Gastrocnemius medialis (tissue), 4 donors: ENCODE results near the gene STON2. TPM values are rescaled to one million over a fixed set of nuclear protein-coding genes. Genes with fewer than 3 reads are reported as not detected.

ENCODE experiments used
- ATAC-seq, 2 donors: fragments of 150-250 bp; one replicate each; pipeline ENCODE4 v1.9.1; 2016
- DNase-seq, 2 donors: peaks; one replicate each; pipeline ENCODE4 v3.0.0-alpha.2; 2019
- H3K27ac ChIP-seq, 4 donors: fragments of 200-600 bp; sonication (generic); 1 replicate in 1 of 4; 2 replicates in 3 of 4; pipeline ENCODE4 v1.5.1; 2016 to 2018; ENCODE audit warnings: mild to moderate bottlenecking in 2 of 4, moderate library complexity in 1 of 4
- H3K27me3 ChIP-seq, 3 donors: fragments of 200-600 bp; sonication (generic) in 2 of 3; 1 replicate in 1 of 3; 2 replicates in 2 of 3; pipeline versions ENCODE4 v1.5.1 to v1.6.0; 2016 to 2019; ENCODE audit warnings: mild to moderate bottlenecking in 1 of 3, moderate library complexity in 1 of 3
- H3K36me3 ChIP-seq, 2 donors: fragments of 200-600 bp; sonication (generic) in 1 of 2; one replicate each; pipeline ENCODE4 v1.5.1; 2017 to 2018
- H3K4me1 ChIP-seq, 2 donors: fragments of 200-600 bp; sonication (generic) in 1 of 2; one replicate each; pipeline ENCODE4 v1.5.1; 2016 to 2017; ENCODE audit warnings: mild to moderate bottlenecking in 2 of 2
- H3K4me3 ChIP-seq, 4 donors: fragments of 200-600 bp; sonication (generic) in 3 of 4; 1 replicate in 1 of 4; 2 replicates in 3 of 4; pipeline ENCODE4 v1.5.1; 2016 to 2019; ENCODE audit warnings: mild to moderate bottlenecking in 2 of 4
- H3K9me3 ChIP-seq, 3 donors: fragments of 200-600 bp; sonication (generic) in 2 of 3; 1 replicate in 1 of 3; 2 replicates in 2 of 3; pipeline ENCODE4 v1.5.1; 2016 to 2019
- POLR2A ChIP-seq, 2 donors: fragments of 450-650 bp; IDR thresholded peaks; one replicate each; pipeline ENCODE4 v1.6.1; 2017; ENCODE audit warnings: antibody characterized with exemption in 2 of 2, mild to moderate bottlenecking in 2 of 2, moderate library complexity in 2 of 2
- in situ Hi-C, 4 donors: fragments of 200-750 bp; cut with MboI; loops; one replicate each; pipeline versions ENCODE4 v1.15.0 to v1.8.0; 2017; ENCODE audit warnings: low sequenced_read_pairs in 4 of 4
- intact Hi-C: fragments of 100-400 bp; cut with DNase I; formaldehyde crosslinking; loops from one replicate; pipeline ENCODE4 v1.15.1; 2023; ENCODE audit warnings: low total_unique reads
- total RNA-seq, 4 donors: library from RNA; depleted of rRNA; stranded (reverse); fragments of >200 nt; gene quantifications; one replicate each; pipeline versions ENCODE4 v1.1.0 to v1.2.3, GENCODE V29; 2016
- TF ChIP-seq, protein P1 (sequence below), 5 experiments: fragments of 450-650 bp in 3 of 5; fragments of 200-600 bp in 2 of 5; sonication (generic) in 2 of 5; IDR thresholded peaks in 4 of 5; conservative IDR thresholded peaks in 1 of 5; 1 replicate in 4 of 5; 2 replicates in 1 of 5; pipeline ENCODE4 v1.5.1; 2016 to 2019; ENCODE audit warnings: antibody characterized with exemption in 5 of 5, mild to moderate bottlenecking in 3 of 5, moderate library complexity in 3 of 5

The STON2 gene
- total RNA-seq, 4 donors from 2014 or later = 60.2 to 198 (median 161) TPM

- Histone ChIP-seq H3K9me3 (no peaks in the 10 kb centered on the region), H3K27ac (no peak overlapping the region), H3K36me3 (no peaks in the 10 kb centered on the region), H3K4me3 (no peak overlapping the region), H3K4me1 (peaks cover 0 to 8% of the 10 kb centered on the region in 2 donors), H3K27me3 (no peaks in the 10 kb centered on the region)
- no peak for DNase-seq
- no peak for TF ChIP-seq POLR2A (IDR thresholded peaks at IDR 0.05)
- TF ChIP-seq, protein P1, sequence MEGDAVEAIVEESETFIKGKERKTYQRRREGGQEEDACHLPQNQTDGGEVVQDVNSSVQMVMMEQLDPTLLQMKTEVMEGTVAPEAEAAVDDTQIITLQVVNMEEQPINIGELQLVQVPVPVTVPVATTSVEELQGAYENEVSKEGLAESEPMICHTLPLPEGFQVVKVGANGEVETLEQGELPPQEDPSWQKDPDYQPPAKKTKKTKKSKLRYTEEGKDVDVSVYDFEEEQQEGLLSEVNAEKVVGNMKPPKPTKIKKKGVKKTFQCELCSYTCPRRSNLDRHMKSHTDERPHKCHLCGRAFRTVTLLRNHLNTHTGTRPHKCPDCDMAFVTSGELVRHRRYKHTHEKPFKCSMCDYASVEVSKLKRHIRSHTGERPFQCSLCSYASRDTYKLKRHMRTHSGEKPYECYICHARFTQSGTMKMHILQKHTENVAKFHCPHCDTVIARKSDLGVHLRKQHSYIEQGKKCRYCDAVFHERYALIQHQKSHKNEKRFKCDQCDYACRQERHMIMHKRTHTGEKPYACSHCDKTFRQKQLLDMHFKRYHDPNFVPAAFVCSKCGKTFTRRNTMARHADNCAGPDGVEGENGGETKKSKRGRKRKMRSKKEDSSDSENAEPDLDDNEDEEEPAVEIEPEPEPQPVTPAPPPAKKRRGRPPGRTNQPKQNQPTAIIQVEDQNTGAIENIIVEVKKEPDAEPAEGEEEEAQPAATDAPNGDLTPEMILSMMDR (IDR thresholded peaks at IDR 0.05 in 4 of 5, conservative IDR thresholded peaks at IDR 0.05 in 1 of 5) = no peak
- no peak for ATAC-seq
- in situ Hi-C loops = no loop called here
- intact Hi-C loops = no loop called here
These were observed 48.9 kb downstream of the STON2 start for GRCh38 chr14:81351205-81351604.

- no peak overlapping the region for H3K27ac ChIP-seq
- DNase-seq (no peak), ATAC-seq (no peak)
- H3K36me3 ChIP-seq = no peaks in the 10 kb centered on the region
- no peaks in the 10 kb centered on the region for H3K27me3 ChIP-seq
- H3K9me3 ChIP-seq = no peaks in the 10 kb centered on the region
- in situ Hi-C loops (no loop called here), intact Hi-C loops (no loop called here)
- no peak for TF ChIP-seq POLR2A (IDR thresholded peaks at IDR 0.05)
- TF ChIP-seq, protein P1 (IDR thresholded peaks at IDR 0.05 in 4 of 5, conservative IDR thresholded peaks at IDR 0.05 in 1 of 5) = no peak
- no peak overlapping the region for H3K4me3 ChIP-seq
- peaks cover 0 to 8% of the 10 kb centered on the region in 2 donors for H3K4me1 ChIP-seq
These were observed 49.6 kb downstream of the STON2 start for GRCh38 chr14:81350344-81351130.

GRCh38 chr14:81348061-81348460 lies 52.1 kb downstream of the STON2 start:
- in situ Hi-C loops = no loop called here
- no peaks in the 10 kb centered on the region for H3K9me3 ChIP-seq
- ATAC-seq = no peak
- H3K4me1 ChIP-seq = peaks cover 7 to 19% of the 10 kb centered on the region in 2 donors
- no peak overlapping the region for H3K4me3 ChIP-seq
- no peaks in the 10 kb centered on the region for H3K27me3 ChIP-seq
- H3K36me3 ChIP-seq = no peaks in the 10 kb centered on the region
- no peak overlapping the region for H3K27ac ChIP-seq
- TF ChIP-seq, protein P1 (IDR thresholded peaks at IDR 0.05 in 4 of 5, conservative IDR thresholded peaks at IDR 0.05 in 1 of 5) = no peak
- TF ChIP-seq POLR2A (IDR thresholded peaks at IDR 0.05) = no peak
- no peak for DNase-seq
- intact Hi-C loops = no loop called here

DNA sequence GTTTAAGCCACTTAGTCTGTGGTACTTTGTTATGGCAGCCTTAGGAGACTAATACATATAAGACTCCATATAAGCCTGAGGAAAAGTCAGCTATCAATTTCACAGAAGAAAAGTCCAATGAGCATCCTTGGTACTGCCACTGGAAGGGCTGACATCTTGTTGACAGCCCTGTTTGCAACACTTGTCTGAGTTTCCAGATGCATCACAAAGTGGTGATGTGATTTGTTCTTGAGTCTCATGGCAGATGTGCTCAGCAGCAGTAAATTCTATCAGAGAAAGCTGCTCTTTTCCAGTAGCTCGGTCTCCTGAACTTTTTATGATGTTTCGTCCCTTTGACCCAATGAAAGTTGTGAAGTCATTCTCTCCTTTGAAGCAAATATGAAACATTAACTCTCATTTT lies 54.3 kb downstream of the STON2 start:
- Histone ChIP-seq H3K4me3 (no peak overlapping the region), H3K4me1 (peaks cover 9 to 35% of the 10 kb centered on the region in 2 donors), H3K27ac (no peak overlapping the region), H3K36me3 (no peaks in the 10 kb centered on the region), H3K9me3 (no peaks in the 10 kb centered on the region), H3K27me3 (no peaks in the 10 kb centered on the region)
- in situ Hi-C loops = no loop called here
- ATAC-seq (no peak), DNase-seq (no peak)
- TF ChIP-seq, protein P1 (IDR thresholded peaks at IDR 0.05 in 4 of 5, conservative IDR thresholded peaks at IDR 0.05 in 1 of 5) = no peak
- intact Hi-C loops = no loop called here
